GM12878 (cell line): ENCODE measurements around the gene CELSR3. TPM values are rescaled to one million over a fixed set of nuclear protein-coding genes. Genes with fewer than 3 reads are reported as not detected.

Source experiments
- ATAC-seq: fragments of 200-7000 bp; cut with Tn5 transposase; 3 replicates; pipeline ENCODE4 v1.9.1; 2020; ENCODE audit warnings: mild to moderate bottlenecking, moderate library complexity
- BruUV-seq: library from RNA; stranded (reverse); fragments of 400-500 nt; replicated peaks from 2 replicates; lab custom pipeline; 2021; lab: Mats Ljungman, UMichigan
- CTCF ChIA-PET: fragments of 300-600 bp; sonication (Branson Sonifier 250); formaldehyde crosslinking; extraction: SDS; loops from one replicate; lab custom pipeline; 2021; ENCODE audit warnings: inconsistent platforms; lab: Yijun Ruan, JAX
- POLR2A ChIA-PET: fragments of 350-600 bp; formaldehyde crosslinking; extraction: SDS; loops from one replicate; lab custom pipeline; 2021; ENCODE audit warnings: inconsistent platforms; lab: Charles Lee
- RAD21 ChIA-PET: fragments of 300-600 bp; sonication (Branson Sonifier 250); formaldehyde crosslinking; loops from one replicate; lab custom pipeline; 2023; ENCODE audit warnings: antibody characterized with exemption; ENCODE audit not compliant: unreplicated experiment; lab: Charles Lee
- SMC1A ChIA-PET: fragments of 300-600 bp; sonication (Branson Sonifier 250); formaldehyde crosslinking; loops from one replicate; lab custom pipeline; 2023; ENCODE audit not compliant: unreplicated experiment, uncharacterized antibody; lab: Charles Lee
- DNase-seq: peaks from one replicate; pipeline ENCODE4 v3.0.0-alpha.2; 2011; ENCODE audit warnings: low read depth, low spot score
- FAIRE-seq: peaks from 3 replicates; lab custom pipeline; 2011; peaks lifted over from hg19 to GRCh38; lab: Jason Lieb, UNC
- H2AFZ ChIP-seq: 2 replicates; pipeline ENCODE4 v1.6.0; 2011; ENCODE audit warnings: low read depth, low read length, control low read depth; ENCODE audit not compliant: control insufficient read depth
- H3K27ac ChIP-seq: 2 replicates; pipeline ENCODE4 v1.5.1; 2011; ENCODE audit warnings: control low read depth; ENCODE audit not compliant: control insufficient read depth, insufficient read depth
- H3K27me3 ChIP-seq, 2 experiments: replicated peaks in 1 of 2; 2 replicates each; pipeline versions ENCODE4 v1.6.0 to v1.6.1; 2011; ENCODE audit warnings: low read length in 1 of 2; ENCODE audit not compliant: control insufficient read depth in 2 of 2, insufficient read depth in 2 of 2
- H3K36me3 ChIP-seq, 2 experiments: 2 replicates each; pipeline ENCODE4 v1.5.1; 2011; ENCODE audit warnings: low read length in 1 of 2; ENCODE audit not compliant: control insufficient read depth in 2 of 2, insufficient read depth in 2 of 2
- H3K4me1 ChIP-seq: 2 replicates; pipeline ENCODE4 v1.6.1; 2011; ENCODE audit warnings: mild to moderate bottlenecking, low read length, moderate library complexity, mixed read lengths; ENCODE audit not compliant: control insufficient read depth, insufficient read depth
- H3K4me2 ChIP-seq: 2 replicates; pipeline ENCODE4 v1.6.0; 2011; ENCODE audit warnings: control low read depth; ENCODE audit not compliant: control insufficient read depth, insufficient read depth
- H3K4me3 ChIP-seq: fragments of 200-600 bp; sonication (generic); 2 replicates; pipeline ENCODE4 v1.5.1; 2016
- H3K79me2 ChIP-seq: 2 replicates; pipeline ENCODE4 v1.6.0; 2011; ENCODE audit warnings: low read length; ENCODE audit not compliant: control insufficient read depth, insufficient read depth
- H3K9ac ChIP-seq: 2 replicates; pipeline ENCODE4 v1.8.0; 2011; ENCODE audit warnings: low read length, control low read depth, mixed read lengths; ENCODE audit not compliant: control insufficient read depth, insufficient read depth
- H3K9me3 ChIP-seq: replicated peaks from 3 replicates; pipeline ENCODE4 v1.5.1; 2011; ENCODE audit warnings: mild to moderate bottlenecking, low read length; ENCODE audit not compliant: control insufficient read depth, insufficient read depth
- H4K20me1 ChIP-seq: 2 replicates; pipeline ENCODE4 v1.6.0; 2011; ENCODE audit not compliant: control insufficient read depth, insufficient read depth
- FOXK2 ChIP-seq: fragments of 450-650 bp; IDR thresholded peaks from 2 replicates; pipeline ENCODE4 v1.6.1; 2017; ENCODE audit warnings: mild to moderate bottlenecking, moderate library complexity
- HCFC1 ChIP-seq: fragments of 150-350 bp; IDR thresholded peaks from 2 replicates; pipeline ENCODE4 v1.6.1; 2014; ENCODE audit warnings: low read length
- HDAC6 ChIP-seq: fragments of 200-600 bp; sonication (generic); IDR thresholded peaks from one replicate; pipeline ENCODE4 v1.8.0; 2017; ENCODE audit warnings: antibody characterized with exemption; ENCODE audit not compliant: unreplicated experiment
- IRF5 ChIP-seq: fragments of 450-650 bp; IDR thresholded peaks from 2 replicates; pipeline ENCODE4 v1.6.1; 2017; ENCODE audit warnings: borderline replicate concordance
- KDM1A ChIP-seq: fragments of 200-600 bp; sonication (generic); IDR thresholded peaks from 2 replicates; pipeline ENCODE4 v1.6.1; 2016; ENCODE audit warnings: borderline replicate concordance
- KLF5 ChIP-seq: fragments of 450-650 bp; IDR thresholded peaks from 2 replicates; pipeline ENCODE4 v1.6.1; 2014; ENCODE audit warnings: mild to moderate bottlenecking; ENCODE audit not compliant: partially characterized antibody
- MAX ChIP-seq: IDR thresholded peaks from 2 replicates; pipeline ENCODE4 v1.6.1; 2012; ENCODE audit warnings: low read depth, low read length, improper control_type of control experiment
- MYB ChIP-seq: fragments of 150-350 bp; IDR thresholded peaks from 2 replicates; pipeline ENCODE4 v1.6.1; 2014; ENCODE audit warnings: mild to moderate bottlenecking, low read depth, low read length, borderline replicate concordance
- NBN ChIP-seq: fragments of 450-650 bp; IDR thresholded peaks from 2 replicates; pipeline ENCODE4 v1.6.1; 2016
- NFYA ChIP-seq: IDR thresholded peaks from 2 replicates; pipeline ENCODE4 v1.6.1; 2011; ENCODE audit warnings: low read depth, mild to moderate bottlenecking, low read length, improper control_type of control experiment, borderline replicate concordance
- NR2C1 ChIP-seq: fragments of 450-650 bp; IDR thresholded peaks from 2 replicates; pipeline ENCODE4 v1.6.1; 2017; ENCODE audit warnings: antibody characterized with exemption, mild to moderate bottlenecking, moderate library complexity
- PBX3 ChIP-seq: IDR thresholded peaks from 2 replicates; pipeline ENCODE4 v1.6.1; 2011; ENCODE audit warnings: mild to moderate bottlenecking, low read depth, low read length, moderate library complexity; ENCODE audit not compliant: insufficient replicate concordance
- POLR2A ChIP-seq: IDR thresholded peaks from 2 replicates; pipeline ENCODE4 v1.6.1; 2011; ENCODE audit warnings: low read depth, mild to moderate bottlenecking, low read length
- POLR2AphosphoS2 ChIP-seq: IDR thresholded peaks from 2 replicates; pipeline ENCODE4 v1.6.1; 2011; ENCODE audit warnings: low read depth, mild to moderate bottlenecking, low read length, improper control_type of control experiment, moderate library complexity
- RAD51 ChIP-seq: fragments of 450-650 bp; IDR thresholded peaks from 2 replicates; pipeline ENCODE4 v1.6.1; 2016; ENCODE audit warnings: moderate library complexity, mild to moderate bottlenecking, inconsistent platforms
- RB1 ChIP-seq: fragments of 450-650 bp; formaldehyde crosslinking; IDR thresholded peaks from 2 replicates; pipeline ENCODE4 v1.6.1; 2017; ENCODE audit warnings: mild to moderate bottlenecking, borderline replicate concordance
- SMARCA5 ChIP-seq: fragments of 450-650 bp; IDR thresholded peaks from 2 replicates; pipeline ENCODE4 v1.6.1; 2017; ENCODE audit warnings: mild to moderate bottlenecking
- ZNF217 ChIP-seq: fragments of 450-650 bp; IDR thresholded peaks from 2 replicates; pipeline ENCODE4 v1.6.1; 2017; ENCODE audit warnings: antibody characterized with exemption, mild to moderate bottlenecking
- ZNF687 ChIP-seq: fragments of 450-650 bp; IDR thresholded peaks from 2 replicates; pipeline ENCODE4 v1.6.1; 2017; ENCODE audit warnings: mild to moderate bottlenecking, moderate library complexity
- WGBS: methylation state at CpG from one replicate; pipeline ENCODE4 v1.1.6; 2016; ENCODE audit warnings: low lambda C conversion rate; ENCODE audit not compliant: insufficient replicate concordance, insufficient coverage; ENCODE audit errors: missing lambda C conversion rate; 5-methylcytosine and 5-hydroxymethylcytosine counted together
- in situ Hi-C: fragments of 300-500 bp; cut with MboI; formaldehyde crosslinking; loops from 9 replicates; pipeline ENCODE4 v1.14.3; 2018; ENCODE audit warnings: mixed read lengths
- intact Hi-C: fragments of 100-400 bp; cut with micrococcal nuclease; formaldehyde crosslinking; loops from one replicate; pipeline ENCODE4 v1.14.2; 2022; ENCODE audit not compliant: unreplicated experiment
- polyA plus RNA-seq, 11 experiments: library from polyadenylated mRNA; depleted of rRNA in 4 of 11; unstranded in 6 of 11; stranded (reverse) in 5 of 11; fragments of >200 nt; fragmentation: Nextera tagmentation in 4 of 11; fragmentation: Illumina TruSeq in 1 of 11; extraction: Ambion mirVana in 4 of 11; extraction: Trizol in 1 of 11; gene quantifications; 1 replicate in 1 of 11; 2 replicates in 10 of 11; pipeline versions ENCODE4 v1.2.1 to v1.2.3, GENCODE V29; 2011 to 2016; ENCODE audit warnings: inconsistent platforms in 2 of 11, missing spikeins in 2 of 11, low read depth in 1 of 11
- total RNA-seq, 4 experiments: library from RNA; depleted of rRNA in 3 of 4; stranded (reverse); fragments of >200 nt in 3 of 4; fragmentation: Illumina TruSeq in 1 of 4; extraction: Trizol in 1 of 4; gene quantifications; 2 replicates each; pipeline versions ENCODE4 v1.2.1 to v1.2.3, GENCODE V29; 2013 to 2021

The CELSR3 gene
- total and polyA plus RNA-seq, 10 of the 15 experiments (the other 5 are each of a cell fraction or from before 2014, with no cell fraction given), result 0.08 to 1.6 (median 0.57) TPM

- intact Hi-C loops, result loop anchor here (2.0 kb wide), 1 partner anchor 27 kb away; the partner anchor contains the start of gene SLC26A6
- no peak for DNase-seq
- ChIA-PET RAD21 (no interaction called here), SMC1A (no interaction called here), POLR2A (interaction anchor here (1.0 kb wide), 1 partner anchor 26 kb away, joined by 3 read pairs; no protein-coding TSS in a partner anchor), CTCF (interaction anchor here (1.1 to 2.2 kb wide), 3 partner anchors 23 to 78 kb away, joined by 3 to 10 read pairs (median 8); partner anchors contain the start of gene SLC26A6)
- no peaks in the 10 kb centered on the region for H3K36me3 ChIP-seq
- no peak overlapping the region; the same call in 1 of the 2 replicates for H2AFZ ChIP-seq
- no peaks in the 10 kb centered on the region for H3K79me2 ChIP-seq
- H4K20me1 ChIP-seq, result no peaks in the 10 kb centered on the region
- BruUV-seq, result no TSS peak
- peak overlapping the region; percentile 82 for H3K4me2 ChIP-seq
- no peaks in the 10 kb centered on the region; the same call in 1 of the 3 replicates for H3K9me3 ChIP-seq
- H3K9ac ChIP-seq, result no peak overlapping the region
- H3K4me1 ChIP-seq, result peaks cover 9% of the 10 kb centered on the region
- in situ Hi-C loops, result no loop called here
- no peak for ATAC-seq
- peaks cover 0 to 3% of the 10 kb centered on the region in 2 experiments; a peak in 1 of 4 replicates for H3K27me3 ChIP-seq
- H3K27ac ChIP-seq, result no peak overlapping the region
- no peak for FAIRE-seq
- peak overlapping the region; percentile 49; the same call in 1 of the 2 replicates for H3K4me3 ChIP-seq
- WGBS, result 12% methylated on average over 50 of the region's 67 CpGs
- 0 out of 2 replicates have a peak, but pooled peaks have one; percentile 26 for TF ChIP-seq NBN
- no peak for TF ChIP-seq KDM1A
- TF ChIP-seq HCFC1, result 0 out of 2 replicates have a peak, but pooled peaks have one; percentile 11
- TF ChIP-seq ZNF217, result no peak
- TF ChIP-seq PBX3, result no peak
- no peak for TF ChIP-seq ZNF687
- peak; percentile 86; the same call in 1 of the 2 replicates for TF ChIP-seq MAX
- no peak for TF ChIP-seq FOXK2
- no peak for TF ChIP-seq KLF5
- TF ChIP-seq IRF5, result no peak
- no peak for TF ChIP-seq NFYA
- TF ChIP-seq NR2C1, result no peak
- no peak for TF ChIP-seq RB1
- TF ChIP-seq HDAC6, result no peak
- no peak for TF ChIP-seq RAD51
- no peak for TF ChIP-seq POLR2AphosphoS2
- TF ChIP-seq SMARCA5, result no peak
- no peak for TF ChIP-seq MYB
- no peak for TF ChIP-seq POLR2A
Observed at GRCh38 chr3:48661501-48662144, 1.1 kb downstream of the CELSR3 start.
